Activated CD8-positive, alpha-beta memory T cell treated with anti-CD3 and anti-CD28 coated beads for 1 hour (primary cell): ENCODE measurements around the gene NAV1.
"Not testable (repeated sequence)": the region's sequence is repeated elsewhere in the genome, so short reads cannot be mapped to it uniquely, and the experiment has no call there.

Experiments
- DNase-seq, 2 donors: peaks; one replicate each; pipeline ENCODE4 v3.0.0-alpha.2; 2020; ENCODE audit warnings: low read depth in 1 of 2; ENCODE audit errors: extremely low read depth in 1 of 2

Gene NAV1, protein sequence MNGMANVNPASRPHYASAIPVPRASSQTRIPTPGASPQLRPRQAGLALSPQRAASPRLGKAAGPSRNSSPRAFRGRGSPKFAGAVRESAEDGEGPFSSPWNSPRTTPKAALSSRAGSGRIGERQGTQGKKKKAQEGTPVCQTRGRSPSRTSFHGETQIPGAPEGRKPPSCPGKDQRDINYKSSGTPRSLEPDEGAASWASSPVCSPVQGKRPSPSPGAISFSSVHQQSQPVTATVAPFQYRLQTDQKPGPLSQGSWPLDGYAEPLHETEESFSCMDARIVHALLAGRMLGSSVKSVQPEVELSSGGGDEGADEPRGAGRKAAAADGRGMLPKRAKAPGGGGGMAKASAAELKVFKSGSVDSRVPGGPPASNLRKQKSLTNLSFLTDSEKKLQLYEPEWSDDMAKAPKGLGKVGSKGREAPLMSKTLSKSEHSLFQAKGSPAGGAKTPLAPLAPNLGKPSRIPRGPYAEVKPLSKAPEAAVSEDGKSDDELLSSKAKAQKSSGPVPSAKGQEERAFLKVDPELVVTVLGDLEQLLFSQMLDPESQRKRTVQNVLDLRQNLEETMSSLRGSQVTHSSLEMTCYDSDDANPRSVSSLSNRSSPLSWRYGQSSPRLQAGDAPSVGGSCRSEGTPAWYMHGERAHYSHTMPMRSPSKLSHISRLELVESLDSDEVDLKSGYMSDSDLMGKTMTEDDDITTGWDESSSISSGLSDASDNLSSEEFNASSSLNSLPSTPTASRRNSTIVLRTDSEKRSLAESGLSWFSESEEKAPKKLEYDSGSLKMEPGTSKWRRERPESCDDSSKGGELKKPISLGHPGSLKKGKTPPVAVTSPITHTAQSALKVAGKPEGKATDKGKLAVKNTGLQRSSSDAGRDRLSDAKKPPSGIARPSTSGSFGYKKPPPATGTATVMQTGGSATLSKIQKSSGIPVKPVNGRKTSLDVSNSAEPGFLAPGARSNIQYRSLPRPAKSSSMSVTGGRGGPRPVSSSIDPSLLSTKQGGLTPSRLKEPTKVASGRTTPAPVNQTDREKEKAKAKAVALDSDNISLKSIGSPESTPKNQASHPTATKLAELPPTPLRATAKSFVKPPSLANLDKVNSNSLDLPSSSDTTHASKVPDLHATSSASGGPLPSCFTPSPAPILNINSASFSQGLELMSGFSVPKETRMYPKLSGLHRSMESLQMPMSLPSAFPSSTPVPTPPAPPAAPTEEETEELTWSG (N-terminal part only)

DNA sequence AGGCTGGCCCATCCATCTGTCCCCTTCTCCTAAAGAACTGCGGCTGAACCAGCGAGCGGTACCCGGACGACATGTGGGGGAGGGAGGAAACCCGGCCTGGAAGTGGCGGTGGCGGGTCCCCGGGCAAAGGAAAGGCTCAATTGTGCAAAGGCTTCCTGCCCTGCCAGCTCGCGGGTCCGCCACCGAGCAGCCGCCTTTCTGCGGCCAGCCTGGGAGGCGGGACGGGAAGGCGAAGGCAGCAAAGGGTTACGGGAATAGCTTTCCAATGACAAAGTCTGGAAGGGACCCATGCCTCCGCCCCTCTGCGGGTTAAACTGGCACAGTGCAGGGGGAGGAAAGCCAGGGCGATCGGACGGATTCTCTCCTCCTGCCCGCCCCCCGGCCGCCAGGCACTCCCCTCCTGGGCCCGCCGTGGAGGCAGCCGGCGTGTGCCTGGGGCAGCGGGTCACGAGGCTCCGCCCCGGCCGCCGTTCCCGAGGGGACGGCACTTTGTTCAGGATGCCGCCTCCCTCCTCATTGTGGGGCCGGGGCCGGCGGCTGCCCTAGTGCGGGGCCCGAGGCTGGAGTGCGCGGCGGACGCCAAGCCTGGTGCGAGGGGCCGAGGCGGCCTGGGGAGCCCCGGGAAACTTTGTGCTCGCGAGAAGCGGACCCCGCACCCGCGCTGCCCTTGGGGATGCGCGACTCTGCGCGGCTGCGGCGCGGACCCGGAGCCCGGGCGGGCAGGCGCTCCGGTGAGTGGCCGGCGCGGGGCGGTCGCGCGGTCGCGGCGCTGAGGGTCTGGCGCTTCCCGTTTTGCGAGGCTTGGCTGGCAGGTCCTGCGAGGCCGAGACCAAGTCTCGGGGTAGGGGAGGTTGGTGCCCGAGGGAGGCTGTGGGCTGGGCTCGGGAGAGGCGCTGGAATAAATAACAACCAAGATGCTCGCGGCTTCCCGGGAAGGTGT is at the start of gene NAV1:
TSS of gene NAV1 (plus strand) at position 516 of the 940 bp plus-strand sequence. CDS start 83,758 bp downstream, outside the sequence.
- DNase-seq = no peak

DNA sequence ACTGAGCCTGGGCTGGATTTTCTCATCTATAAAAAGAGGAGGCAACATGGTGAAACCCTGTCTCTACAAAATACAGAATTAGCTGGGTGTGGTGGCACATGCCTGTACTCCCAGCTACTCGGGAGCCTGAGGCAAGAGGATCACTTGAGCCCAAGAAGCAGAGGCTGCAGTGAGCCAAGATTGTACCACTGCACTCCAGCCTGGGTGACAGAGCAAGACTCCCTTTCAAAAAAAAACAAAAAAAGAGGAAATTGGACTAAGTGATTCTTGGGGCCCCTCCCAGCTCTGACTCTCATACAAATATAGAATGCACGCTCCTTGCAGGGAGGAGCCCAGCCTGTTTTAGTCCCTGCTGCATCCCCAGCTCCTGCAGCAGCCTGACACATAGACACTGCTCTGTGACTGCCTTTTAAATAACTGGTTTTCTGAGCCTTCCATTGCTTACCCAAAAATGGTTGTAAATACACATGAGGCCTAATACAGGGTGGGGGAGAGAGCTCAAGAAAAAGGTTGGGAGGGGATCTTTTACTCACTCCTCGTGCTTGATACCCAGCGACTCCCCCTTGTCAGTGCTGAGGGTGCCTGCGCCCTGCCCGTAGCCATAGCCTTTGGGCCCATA is 49.2 kb upstream of the NAV1 start:
- no peak for DNase-seq

DNA sequence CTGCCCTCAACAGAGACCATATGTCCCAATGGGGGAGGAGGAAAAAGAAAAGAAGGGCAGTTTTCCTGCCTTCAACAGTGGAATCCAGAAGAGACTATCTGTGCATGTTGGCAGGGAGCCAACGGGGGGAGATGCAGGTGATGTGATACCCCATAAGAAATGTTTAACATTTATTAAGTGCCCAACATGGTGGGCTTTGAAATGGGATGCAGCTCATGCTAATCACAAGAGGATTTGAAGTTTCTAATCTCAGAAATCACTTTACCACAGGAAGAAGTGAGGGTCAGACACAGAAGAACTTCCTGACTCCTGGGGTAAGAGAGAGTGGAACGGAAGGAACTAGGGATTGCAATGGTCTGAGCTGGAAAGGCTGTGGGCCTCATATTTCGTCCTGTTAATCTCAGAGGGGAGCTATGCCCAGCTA is 48.2 kb upstream of the NAV1 start:
- no peak for DNase-seq

DNA sequence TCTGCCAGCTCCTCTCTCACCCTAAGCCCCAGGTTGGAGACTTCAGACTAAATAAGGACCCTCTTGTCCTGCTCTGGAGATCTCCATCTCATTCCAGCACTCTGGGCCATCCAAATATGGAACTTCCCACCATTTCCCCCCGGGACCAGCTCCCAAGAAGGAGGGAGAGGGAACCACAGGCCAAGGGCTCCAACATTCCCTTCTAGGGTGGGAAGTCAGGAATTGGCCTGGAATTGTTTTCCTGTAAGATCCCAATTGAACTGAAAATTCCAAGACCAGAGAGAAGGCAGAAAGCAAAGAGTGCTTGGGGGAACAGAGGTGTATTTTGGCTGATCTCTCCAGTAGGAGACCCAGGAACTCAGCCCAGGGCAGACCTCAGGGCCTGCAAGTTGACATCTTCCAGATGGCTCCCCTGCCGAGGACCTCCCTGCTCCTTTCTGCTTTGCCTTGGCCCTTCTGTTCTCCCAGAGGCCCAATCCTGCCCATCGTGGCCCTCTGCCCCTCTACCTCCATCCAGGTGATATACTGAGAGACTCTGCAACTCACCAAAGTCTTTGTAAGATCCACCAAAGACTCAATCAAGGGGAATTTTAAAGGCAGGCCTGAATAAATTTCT is 46.9 kb upstream of the NAV1 start:
- DNase-seq = no peak

DNA sequence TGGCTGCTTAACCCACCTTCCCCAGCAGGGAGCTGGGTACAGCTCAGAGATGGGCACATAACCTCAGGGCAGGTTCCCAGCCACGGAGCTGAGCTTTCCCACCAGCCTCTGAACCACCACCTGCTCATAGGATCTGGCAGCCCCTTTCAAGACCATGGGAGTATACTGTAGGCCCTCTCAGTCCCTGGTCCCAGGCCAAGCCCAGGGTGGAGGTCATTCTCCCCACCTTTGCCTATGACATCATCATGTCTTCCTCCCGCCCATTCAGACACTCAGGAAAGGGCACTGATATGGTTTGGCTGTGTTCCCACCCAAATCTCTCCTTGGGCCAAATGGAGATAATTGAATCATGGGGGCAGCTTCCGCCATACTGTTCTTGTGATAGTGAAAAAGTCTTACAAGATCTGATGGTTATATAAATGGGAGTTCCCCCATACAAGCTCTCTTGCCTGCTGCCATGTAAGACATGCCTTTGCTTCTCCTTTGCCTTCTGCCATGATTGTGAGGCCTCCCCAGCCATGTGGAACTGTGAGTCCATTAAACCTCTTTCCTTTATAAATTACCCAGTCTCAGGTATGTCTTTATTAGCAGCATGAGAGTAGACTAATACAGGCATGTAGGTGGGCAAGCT is 45.8 kb upstream of the NAV1 start:
- DNase-seq = not testable (repeated sequence)

DNA sequence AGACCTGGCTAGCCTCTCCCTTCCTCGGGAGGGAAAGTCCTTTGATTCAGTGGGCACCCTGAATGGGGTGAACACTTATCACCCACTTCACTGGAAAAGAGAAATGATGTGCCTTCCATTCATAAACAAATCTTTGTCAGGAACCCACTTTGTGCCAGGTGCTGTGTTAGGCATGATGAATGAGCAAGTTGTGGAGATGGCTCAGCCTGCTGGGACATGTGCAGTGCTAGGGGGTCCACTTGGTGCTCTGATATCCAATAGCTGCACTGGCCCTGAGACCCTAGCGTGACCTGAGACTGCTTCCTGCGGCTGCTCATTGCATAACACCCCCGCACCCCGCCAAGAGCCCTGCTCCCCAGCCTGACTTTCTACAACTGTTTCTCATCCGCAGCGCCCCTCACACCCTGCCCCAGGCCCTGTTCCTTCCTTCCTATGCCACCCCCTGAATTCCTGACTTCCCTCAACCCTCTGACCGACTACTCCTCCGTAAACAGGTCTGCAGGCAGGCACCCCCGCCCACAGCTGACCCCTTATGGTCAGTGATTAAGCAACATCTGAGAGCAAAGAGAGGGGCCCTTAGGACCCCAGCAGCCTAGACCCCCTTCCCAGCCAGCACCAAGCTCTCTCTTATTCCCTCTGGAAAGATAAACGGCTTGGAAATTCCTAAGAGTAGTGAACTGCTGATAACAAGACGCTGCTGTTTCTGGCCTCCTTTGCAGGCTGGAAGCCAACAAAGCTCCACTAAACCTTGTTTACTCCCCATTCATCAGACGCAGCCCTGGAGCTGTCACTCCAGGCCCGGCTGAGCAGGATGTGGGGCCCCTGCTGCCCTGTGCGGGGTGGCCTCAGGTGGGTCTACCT is 44.9 kb upstream of the NAV1 start:
- DNase-seq = no peak

DNA sequence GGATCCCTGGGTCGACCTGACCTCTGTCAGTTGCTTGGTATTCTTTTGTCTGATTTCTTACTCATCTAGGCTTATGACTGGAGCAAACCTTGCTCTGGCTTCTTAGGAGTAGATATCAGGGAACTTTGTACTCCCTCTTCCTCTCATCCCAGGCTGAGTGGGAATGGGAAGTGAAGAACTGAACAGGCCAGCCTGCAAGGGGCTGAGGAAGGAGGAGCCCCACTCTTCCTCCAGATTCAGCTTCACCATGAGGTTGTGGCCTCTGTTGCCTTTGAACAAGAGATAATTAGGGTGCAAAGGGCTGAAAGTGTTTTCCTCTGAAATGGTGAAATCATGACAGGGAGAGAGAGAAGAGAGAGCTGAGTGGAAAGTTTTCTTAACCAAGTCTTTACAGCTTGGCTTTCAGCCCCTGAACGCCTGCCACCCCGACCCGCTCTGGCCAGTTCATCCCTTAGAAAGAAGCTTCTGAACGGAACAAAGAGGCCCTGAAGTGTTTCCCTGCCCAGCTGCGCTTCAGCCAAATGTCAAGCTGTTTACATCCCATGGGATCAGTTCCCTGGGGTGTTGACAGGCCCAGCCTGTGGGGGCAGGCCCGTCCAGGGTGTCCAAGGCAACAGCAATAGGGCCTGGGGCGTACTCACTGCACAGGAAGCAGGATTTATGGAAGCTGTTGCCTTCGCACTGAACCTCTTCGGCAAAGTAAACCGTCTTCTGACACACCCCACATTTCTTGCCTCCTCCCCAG is 43.2 kb upstream of the NAV1 start:
- DNase-seq = no peak

DNA sequence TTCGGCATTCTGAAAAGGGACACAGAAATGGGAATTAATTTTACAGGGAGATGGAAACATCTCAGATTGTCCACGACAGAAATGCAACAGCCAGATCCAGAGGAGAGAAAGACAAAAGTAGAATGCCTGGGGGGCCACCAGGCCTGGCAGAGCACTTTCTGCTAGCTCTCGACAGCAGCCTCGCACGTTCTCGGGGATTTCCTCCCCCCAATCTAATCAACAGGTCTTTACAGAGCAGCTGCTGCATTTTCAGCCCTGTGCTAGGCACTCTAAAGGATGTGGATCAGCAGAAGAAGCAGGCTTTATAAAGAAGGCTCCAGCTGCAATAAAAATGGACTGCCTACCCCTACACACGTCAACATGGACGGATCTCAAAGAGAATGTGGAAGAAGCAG is 42.6 kb upstream of the NAV1 start:
- no peak for DNase-seq

DNA sequence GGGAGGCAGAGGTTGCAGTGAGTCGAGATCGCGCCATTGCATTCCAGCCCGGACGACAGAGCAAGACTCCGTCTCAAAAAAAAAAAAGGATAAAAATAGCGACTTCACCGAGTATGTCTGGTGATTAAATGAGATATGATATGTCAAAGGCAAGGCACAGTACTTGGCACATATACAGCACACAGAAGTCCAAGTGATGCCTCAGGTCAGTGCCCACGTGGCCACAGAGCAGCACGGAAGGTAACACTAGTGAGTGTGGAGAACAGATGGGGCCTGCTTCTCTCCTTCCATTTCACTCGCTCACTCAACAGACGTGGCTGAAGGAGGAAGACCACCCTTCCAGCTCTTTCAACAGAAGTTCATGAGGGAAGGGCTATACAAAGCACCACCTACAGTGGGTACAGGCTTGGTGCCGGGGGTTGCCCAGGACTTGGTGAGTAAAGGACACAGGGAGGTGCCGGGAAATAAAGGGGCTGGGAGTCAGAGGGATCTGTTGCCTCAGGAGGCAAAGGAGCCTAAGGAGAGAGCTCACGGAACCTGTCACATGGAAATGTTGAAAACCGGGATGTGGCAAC is 40.9 kb upstream of the NAV1 start:
- no peak for DNase-seq

DNA sequence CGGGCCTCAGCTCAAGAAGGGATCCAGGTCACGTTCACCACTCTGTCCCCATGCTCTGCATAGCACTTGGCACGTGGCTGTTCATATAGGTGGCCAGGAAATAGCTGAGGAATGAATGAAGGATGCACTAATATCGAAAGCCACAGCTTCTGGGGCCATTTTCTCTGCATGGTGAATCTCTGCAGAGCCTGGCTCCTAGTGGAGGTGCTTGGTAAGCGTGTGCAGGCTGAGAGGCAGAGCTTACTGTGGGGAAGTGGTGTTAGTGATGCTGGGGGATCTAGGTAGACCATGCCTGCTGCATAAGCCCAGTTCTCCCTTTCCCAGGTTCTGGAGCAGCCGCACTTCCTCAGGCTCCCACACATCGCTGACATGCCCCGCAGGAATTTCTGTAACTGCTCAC is 40.3 kb upstream of the NAV1 start:
- no peak for DNase-seq

DNA sequence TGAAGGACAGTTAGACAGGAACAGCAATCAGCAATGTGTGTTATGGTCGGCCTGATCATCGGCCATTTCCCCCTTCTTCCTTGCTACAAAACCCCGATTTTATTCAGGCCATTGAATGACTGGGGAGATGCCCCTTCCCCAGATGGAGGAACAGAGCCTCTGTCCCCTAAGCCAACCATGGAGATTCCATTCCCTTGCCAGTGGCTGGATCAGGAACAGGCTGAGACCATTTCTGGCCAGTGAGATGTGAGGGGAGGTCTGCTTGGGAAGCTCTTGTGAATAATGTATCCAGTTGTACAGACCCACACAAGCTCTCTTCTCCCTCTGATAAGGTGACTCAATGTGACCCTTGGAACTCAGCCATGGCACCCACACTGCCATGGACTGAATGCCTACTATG is 39.7 kb upstream of the NAV1 start:
- DNase-seq = no peak

DNA sequence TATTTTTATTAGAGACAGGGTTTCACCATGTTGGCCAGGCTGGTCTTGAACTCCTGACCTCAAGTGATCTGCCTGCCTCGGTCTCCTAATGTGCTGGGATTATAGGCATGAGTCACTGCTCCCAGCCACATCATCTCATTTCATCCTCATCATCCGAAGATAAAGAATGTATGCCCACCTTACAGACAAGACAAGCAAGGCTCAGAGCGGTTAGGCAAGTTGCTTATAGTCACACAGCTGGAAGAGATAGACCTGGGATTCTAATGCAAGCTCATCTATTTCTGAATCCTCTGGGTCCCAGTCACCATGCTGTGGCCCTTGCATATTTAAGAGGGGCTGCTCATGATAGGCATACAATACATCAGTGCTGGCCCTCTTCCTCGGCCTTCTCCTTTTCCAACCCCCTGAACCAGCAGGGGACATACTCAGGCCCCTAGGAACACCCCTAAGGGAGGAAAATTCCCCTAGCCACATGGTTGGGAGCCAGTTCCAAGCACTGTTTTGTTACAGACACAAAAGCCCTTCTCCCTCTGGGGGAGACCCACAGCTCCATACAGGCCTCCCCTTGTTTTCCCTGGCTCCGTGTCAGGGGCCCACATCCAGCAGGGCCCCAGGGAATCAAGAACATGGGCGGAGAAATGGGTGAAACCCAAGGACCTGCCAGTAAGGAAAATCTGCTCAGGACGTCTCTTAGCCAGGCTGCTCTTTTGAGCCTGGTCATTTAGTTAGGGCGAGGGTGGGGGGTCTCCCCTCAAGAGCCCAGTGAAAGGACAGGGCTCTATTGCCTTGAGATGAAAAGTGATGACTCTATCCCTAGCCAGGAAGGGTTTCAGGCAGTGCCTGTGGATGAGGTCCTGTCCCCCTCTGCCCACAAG is 38.9 kb upstream of the NAV1 start:
- DNase-seq = no peak

DNA sequence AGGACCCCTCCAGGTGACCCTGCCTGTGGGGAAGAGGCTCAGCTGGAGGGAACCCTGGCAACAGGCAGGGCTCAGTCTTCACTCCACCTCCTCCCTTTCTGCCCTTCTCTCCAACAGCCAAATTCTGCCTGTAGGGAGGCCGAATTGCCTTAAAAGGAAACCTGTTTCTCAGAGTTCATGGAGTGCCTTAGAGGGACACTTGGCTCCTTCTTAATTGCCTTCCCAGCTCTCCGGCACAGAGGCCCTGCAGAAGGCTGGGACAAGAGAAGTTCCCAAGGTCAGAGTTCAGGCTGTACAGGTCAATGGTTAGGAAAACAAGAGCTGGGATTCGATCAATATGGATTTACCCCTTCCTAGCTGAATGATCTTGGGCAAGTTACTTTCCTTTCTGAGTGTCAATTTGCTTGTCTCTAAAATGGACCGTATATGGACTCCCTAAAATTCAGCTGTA is 38.2 kb upstream of the NAV1 start:
- DNase-seq = no peak

DNA sequence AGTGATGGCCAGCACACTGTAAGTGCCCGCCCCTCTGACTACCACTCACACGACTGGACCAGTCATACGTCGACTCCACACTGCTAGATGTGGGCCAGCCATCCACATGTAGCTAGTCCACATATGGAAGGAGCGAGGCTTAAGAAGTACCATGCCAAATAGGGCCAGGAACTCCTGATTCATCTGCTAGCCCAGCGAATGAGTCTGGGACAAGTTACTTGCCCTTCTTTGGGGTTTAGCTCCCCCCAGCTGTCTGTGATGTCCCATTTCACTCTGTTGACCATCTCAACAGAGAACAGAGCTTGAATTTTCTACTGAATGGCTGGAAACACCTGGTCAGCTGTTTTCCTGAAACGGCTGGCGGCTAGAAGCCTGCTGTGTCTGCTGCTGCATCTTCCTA is 37.8 kb upstream of the NAV1 start:
- no peak for DNase-seq

DNA sequence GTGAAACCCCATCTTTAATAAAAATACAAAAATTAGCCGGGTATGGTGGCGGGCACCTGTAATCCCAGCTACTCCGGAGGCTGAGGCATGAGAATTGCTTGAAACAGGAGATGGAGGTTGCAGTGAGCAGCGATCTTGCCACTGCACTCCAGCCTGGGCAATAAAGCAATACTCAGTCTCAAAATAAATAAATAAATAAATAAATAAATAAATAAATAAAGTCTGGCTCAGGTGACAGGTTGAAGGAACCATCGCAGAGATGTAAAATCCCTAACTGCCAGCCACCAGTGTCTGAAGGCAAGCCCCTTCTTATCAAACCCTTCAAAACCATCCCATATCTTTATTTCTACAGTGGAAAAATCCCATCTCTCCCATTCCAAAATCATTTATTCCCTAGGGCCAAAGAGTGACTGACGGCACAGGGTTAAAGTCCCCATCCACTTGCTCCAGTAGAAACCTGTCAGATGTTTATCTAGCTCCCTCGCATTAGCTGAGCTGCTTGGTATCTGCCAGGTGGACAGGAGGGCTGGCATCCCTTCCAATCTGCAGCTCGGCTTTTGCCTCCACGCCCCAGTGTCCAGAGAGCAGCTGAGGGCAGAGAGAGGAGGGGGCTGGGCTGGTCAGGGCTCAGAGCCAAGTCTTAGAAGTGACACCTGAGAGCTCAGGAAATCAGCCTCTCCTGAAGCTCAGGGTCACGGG is 37.0 kb upstream of the NAV1 start:
- DNase-seq = no peak
